ENCODE measurements around the gene PARN. TPM values are rescaled to one million over a fixed set of nuclear protein-coding genes. Genes with fewer than 3 reads are reported as not detected.

The PARN gene
- total and polyA plus RNA-seq, 9 of the 15 experiments (the other 6 are each of a cell fraction or from before 2014, with no cell fraction given), result 9.6 to 51.3 (median 40.4) TPM

GRCh38 chr16:14672403-14672971 is 42.4 kb upstream of the PARN start (continued):
- peak; percentile 17; the same call in 1 of the 2 replicates for TF ChIP-seq REST (IDR thresholded peaks at IDR 0.05; ENCODE audit: borderline replicate concordance)
- no peak for TF ChIP-seq REST (CRISPR knock-in tag; IDR thresholded peaks at IDR 0.05; ENCODE audit: low read depth)
- TF ChIP-seq SMAD2 (IDR thresholded peaks at IDR 0.05; ENCODE audit: low read depth, low read length), result no peak
- TF ChIP-seq PBX2 (CRISPR knock-in tag; IDR thresholded peaks at IDR 0.05; ENCODE audit: low read depth), result 0 out of 2 replicates have a peak, but pooled peaks have one; percentile 46
- peak; percentile 92 for TF ChIP-seq PBX2 (tag; conservative IDR thresholded peaks at IDR 0.05; ENCODE audit: low read depth)
- 0 out of 2 replicates have a peak, but pooled peaks have one; percentile 21 for TF ChIP-seq CBFA2T2 (conservative IDR thresholded peaks at IDR 0.05)
- TF ChIP-seq PKNOX1 (IDR thresholded peaks at IDR 0.05), result peak; percentile 96
- TF ChIP-seq ETV1 (tag; conservative IDR thresholded peaks at IDR 0.05; ENCODE audit: low read depth), result peak; percentile 32; the same call in 1 of the 2 replicates

Data from K562 (cell line).